ENCODE results near the gene RBPJ.
A peak's percentile ranks its signal among the peaks of the same experiment; 100 is the strongest.
"Not testable (repeated sequence)": the region's sequence is repeated elsewhere in the genome, so short reads cannot be mapped to it uniquely, and the experiment has no call there.

RBPJ gene

GRCh38 chr4:26377328-26378311 lies 56.8 kb downstream of the RBPJ start:
- DNase-seq, result no peak

GRCh38 chr4:26379837-26380236 lies 59.0 kb downstream of the RBPJ start:
- DNase-seq, result no peak

DNA sequence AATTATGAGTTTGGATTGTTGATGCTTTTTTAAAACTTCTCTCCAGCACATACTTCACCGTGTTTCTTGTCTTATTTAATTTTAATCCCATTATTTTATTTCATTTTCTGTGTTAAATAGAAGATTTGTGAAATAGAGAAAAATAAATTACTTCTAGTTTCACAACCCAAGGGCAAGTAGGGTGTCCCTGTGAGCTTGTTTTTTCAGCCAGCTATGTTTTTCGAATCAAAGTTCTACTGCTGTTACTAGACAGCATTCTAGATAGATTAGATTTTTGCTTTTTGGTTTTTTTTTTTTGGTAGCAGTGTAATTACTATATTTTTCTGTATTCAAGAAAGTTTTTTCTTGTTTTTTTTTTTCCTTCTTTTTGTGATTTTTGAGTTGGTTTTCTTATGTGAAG lies 59.9 kb downstream of the RBPJ start:
- no peak for DNase-seq

- DNase-seq, result no peak
Measured at GRCh38 chr4:26384380-26385057, 63.7 kb downstream of the RBPJ start.

DNA sequence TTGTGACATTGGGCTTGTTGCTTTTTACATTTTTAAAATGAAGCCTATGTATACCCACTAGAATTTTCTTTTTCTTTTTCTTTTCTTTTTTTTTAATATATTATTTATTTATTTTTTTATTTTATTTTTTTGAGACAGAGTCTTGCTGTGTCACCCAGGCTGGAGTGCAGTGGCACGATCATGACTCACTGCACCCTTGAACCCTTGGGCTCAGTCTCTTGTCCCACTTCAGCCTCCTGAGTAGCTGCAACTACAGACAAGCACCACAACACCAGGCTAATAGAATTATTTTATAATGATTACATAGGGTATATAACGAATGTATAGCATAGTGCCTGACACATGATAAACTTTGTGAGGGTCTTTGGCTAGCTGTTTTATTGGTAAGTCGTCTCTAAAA lies 64.9 kb downstream of the RBPJ start:
- DNase-seq, result no peak

GRCh38 chr4:26386386-26386785 lies 65.6 kb downstream of the RBPJ start:
- DNase-seq, result no peak

DNA sequence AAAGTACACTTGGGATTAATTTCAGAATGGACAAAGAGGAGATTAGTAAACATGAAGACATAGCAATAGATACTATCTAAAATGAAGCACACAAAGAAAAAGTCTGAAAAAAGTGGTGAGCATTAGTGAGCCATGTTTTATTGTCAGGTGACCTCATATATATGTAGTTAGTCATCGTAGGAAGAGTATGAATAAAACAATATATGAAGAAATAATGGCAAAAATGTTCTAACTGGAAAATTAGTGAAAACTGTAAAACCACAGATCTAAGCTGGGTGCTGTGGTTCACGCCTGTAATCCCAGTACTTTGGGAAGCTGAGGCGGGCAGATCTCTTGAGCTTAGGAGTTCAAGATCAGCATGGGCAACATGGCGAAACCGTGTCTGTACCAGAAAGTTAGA lies 67.9 kb downstream of the RBPJ start:
- DNase-seq, result no peak

- DNase-seq, result no peak
Measured at GRCh38 chr4:26397086-26397485, 76.3 kb downstream of the RBPJ start.

DNA sequence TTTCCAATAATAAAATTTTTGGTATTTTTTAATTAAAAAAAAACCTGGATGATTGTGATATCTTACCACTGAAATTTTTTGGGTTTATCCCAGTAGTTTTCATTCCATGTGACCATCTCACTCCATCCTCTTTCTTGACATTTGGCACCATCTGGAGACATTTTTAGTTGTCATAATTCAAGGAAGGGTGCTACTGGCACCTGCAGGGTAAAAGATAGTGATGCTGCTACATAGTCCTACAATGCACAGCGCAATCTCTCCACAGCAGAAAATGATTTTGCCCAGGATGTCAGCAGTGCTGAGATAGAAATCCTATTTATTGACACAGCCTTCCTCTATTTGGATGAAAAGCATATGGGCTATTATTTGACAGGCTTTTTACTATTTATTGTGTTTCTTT lies 79.3 kb downstream of the RBPJ start:
- DNase-seq, result no peak

- not testable (repeated sequence) for DNase-seq
Measured at GRCh38 chr4:26402017-26402416, 81.2 kb downstream of the RBPJ start.

- DNase-seq, result no peak
Measured at GRCh38 chr4:26402458-26402857, 81.6 kb downstream of the RBPJ start.

DNA sequence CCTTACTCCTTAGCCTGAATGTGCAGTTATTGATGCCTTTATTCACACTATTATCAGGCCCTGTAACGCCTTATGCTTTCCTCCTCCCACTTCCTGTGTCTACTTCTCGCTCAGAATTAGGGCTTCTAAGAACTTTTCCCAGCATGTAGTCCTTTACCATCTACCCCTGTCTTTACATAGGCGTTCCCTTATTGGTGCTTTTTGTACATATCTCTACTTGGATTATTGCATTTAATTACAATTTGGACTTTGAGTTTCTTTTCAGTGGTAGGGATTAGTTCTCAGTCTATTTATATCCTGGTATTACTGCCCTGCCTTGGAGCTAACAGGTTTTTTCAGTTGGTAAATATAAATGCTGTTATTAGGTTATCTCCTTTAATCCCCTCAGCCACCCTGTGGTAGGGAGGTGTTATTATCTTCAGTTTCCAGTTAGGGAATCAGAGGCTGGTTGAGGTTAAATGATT lies 84.0 kb downstream of the RBPJ start:
- peak; percentile 84 for DNase-seq

GRCh38 chr4:26406346-26406975 lies 85.6 kb downstream of the RBPJ start:
- no peak for DNase-seq

DNA sequence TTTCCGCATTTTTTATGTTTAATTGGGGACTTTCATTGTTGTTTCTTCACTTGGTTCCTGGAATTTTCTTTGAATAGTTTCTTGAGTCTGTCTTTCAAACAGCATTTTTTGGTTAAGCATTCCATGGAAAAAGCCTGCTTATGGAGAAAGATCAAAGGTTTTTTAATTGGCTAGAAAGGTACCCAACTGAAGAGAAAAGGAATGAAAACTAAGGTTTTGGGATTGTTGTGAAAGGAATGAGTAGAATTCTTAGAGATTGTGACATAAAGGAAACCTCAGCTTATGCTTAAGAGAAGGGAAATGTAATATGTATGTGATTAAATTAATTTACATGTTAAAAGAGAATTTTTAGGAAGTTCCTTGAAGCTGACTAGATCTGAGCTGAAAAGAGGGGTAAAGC lies 86.7 kb downstream of the RBPJ start:
- no peak for DNase-seq

GRCh38 chr4:26410385-26411293 lies 89.8 kb downstream of the RBPJ start:
- peak; percentile 62 for DNase-seq

DNA sequence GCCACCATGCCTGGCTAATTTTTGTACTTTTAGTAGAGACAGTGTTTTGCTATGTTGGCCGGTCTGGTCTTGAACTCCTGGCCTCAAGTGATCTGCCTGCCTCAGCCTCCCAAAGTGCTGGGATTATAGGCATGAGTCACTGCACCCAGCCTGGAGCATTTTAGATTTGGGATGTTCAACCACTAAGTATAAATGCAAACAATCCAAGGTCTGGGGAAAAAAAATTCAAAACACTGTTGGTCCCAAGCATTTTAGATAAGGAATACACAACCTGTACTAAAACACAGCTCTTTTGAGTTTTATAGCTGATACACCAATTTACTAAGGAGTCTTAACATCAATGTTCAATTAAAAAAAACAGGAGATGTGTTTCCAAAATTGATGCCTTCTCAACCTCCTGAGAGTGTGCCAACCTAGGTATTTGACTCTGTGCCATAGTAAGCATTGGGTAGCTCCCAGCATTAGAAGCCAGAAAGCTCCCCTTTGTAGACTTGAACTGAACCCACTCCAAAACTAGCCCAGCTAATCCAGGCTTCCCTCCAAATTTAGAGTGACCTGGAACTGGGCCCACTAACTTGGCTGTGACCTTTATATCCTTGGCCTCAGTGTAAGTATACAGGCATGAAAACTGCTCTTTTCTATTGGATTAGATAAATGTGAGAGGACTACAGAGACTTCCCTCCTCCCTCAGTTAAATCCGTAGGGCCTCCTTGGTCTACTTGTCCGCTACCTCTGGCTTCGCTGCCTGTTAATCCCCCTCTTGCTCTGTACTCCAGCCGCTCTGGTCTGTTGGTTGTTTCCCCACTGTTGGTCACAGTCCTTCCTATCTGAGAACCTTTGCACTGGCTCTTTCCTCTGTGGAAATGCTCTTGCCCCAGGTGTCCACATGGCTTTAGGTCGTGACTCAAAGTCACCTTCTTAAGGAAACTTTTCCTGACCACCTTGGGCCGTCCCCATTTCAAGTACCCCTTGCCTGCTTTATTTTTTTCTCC lies 91.9 kb downstream of the RBPJ start:
- peak; percentile 32 for DNase-seq

GRCh38 chr4:26413582-26413981 lies 92.8 kb downstream of the RBPJ start:
- no peak for DNase-seq

DNA sequence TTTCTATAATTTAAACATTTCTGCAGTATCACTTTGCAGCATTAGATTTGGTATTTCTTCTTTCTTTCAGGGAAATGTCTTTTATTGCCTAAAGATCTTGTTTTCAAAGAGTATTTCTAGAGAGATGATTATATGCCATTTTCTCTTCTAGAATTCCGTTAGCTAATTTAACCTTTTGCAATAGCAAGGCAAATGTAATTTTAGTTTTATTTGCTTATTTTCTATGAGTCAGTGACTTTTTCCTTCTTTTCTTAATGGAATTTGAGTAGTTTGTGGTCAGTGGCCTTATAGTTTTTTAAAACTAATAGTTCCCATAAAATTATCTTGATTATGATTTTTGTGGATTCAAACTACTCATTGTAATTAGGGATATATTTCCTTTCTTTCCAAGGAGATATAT lies 97.3 kb downstream of the RBPJ start:
- DNase-seq, result no peak

DNA sequence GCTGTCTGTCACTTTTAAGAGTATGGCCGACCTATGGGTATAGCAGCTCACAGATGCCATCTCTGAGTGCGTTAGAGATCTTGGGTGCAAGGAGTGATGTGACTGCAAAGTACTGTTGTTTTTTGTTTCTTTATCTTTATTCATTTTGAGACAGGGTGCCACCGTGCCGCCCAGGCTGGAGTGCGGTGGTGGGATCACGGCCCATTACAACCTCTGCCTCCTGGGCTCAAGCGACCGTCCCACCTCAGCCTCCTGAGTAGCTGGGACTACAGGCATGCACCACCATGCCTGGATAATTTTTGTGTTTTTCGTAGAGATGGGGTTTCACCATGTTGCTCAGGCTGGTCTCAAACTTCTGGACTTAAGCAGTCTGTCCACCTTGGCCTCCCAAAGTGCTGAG lies 98.0 kb downstream of the RBPJ start:
- no peak for DNase-seq

GRCh38 chr4:26420438-26420837 lies 99.6 kb downstream of the RBPJ start:
- no peak for DNase-seq

GRCh38 chr4:26420913-26421312 lies 100.1 kb downstream of the RBPJ start:
- DNase-seq, result no peak

All from NCI-H82 (cell line).